Measurements from ENCODE around the gene USP31. TPM values are rescaled to one million over a fixed set of nuclear protein-coding genes. Genes with fewer than 3 reads are reported as not detected.

Gene USP31
- polyA plus RNA-seq, 1 experiment: 4.7 TPM

- H3K27ac ChIP-seq (ENCODE audit: low read depth, low read length): no peak overlapping the region
- POLR2A ChIA-PET: no interaction called here
- no peak overlapping the region for H3K4me3 ChIP-seq (ENCODE audit: low read depth, low read length)
- H3K27me3 ChIP-seq (ENCODE audit: control insufficient read depth, insufficient read depth, low read length): no peaks in the 10 kb centered on the region
- TF ChIP-seq, protein P1, sequence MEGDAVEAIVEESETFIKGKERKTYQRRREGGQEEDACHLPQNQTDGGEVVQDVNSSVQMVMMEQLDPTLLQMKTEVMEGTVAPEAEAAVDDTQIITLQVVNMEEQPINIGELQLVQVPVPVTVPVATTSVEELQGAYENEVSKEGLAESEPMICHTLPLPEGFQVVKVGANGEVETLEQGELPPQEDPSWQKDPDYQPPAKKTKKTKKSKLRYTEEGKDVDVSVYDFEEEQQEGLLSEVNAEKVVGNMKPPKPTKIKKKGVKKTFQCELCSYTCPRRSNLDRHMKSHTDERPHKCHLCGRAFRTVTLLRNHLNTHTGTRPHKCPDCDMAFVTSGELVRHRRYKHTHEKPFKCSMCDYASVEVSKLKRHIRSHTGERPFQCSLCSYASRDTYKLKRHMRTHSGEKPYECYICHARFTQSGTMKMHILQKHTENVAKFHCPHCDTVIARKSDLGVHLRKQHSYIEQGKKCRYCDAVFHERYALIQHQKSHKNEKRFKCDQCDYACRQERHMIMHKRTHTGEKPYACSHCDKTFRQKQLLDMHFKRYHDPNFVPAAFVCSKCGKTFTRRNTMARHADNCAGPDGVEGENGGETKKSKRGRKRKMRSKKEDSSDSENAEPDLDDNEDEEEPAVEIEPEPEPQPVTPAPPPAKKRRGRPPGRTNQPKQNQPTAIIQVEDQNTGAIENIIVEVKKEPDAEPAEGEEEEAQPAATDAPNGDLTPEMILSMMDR (IDR thresholded peaks at IDR 0.05; ENCODE audit: low read depth, low read length): no peak
- DNase-seq (ENCODE audit: low read depth, low spot score): no peak
- no peaks in the 10 kb centered on the region for H3K9me3 ChIP-seq (ENCODE audit: control insufficient read depth, insufficient read depth, low read length)
- CTCF ChIA-PET: interaction anchor here (0.6 kb wide), 1 partner anchor 18 kb away, joined by 3 read pairs; no protein-coding TSS in a partner anchor
Measured at GRCh38 chr16:23125277-23125676, 24.0 kb downstream of the USP31 start.

- ChIA-PET CTCF (no interaction called here), POLR2A (no interaction called here)
- H3K9me3 ChIP-seq (ENCODE audit: control insufficient read depth, insufficient read depth, low read length): no peaks in the 10 kb centered on the region
- TF ChIP-seq, protein P1 (IDR thresholded peaks at IDR 0.05; ENCODE audit: low read depth, low read length): no peak
- no peak overlapping the region for H3K27ac ChIP-seq (ENCODE audit: low read depth, low read length)
- H3K27me3 ChIP-seq (ENCODE audit: control insufficient read depth, insufficient read depth, low read length): no peaks in the 10 kb centered on the region
- H3K4me3 ChIP-seq (ENCODE audit: low read depth, low read length): no peak overlapping the region
- no peak for DNase-seq (ENCODE audit: low read depth, low spot score)
Measured at GRCh38 chr16:23124315-23124714, 24.9 kb downstream of the USP31 start.

DNA sequence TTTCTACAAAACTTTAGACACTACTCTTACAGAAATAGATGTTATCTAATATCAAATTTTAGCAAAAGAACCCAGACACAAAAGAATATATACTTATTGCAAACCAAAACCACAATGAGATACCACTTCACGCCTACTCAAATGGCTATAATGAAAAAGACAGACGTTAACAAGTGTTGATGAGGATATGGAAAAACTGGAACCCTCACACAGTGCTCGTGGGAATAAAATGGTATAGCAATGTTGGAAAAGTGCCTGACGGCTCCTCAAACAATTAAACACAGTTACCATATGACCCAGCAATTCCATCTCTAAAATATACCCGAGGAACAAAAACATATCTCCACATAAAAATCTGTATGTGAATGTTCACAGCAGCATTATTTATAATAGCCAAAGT, 27.1 kb downstream of the USP31 start:
- no peaks in the 10 kb centered on the region for H3K27me3 ChIP-seq (ENCODE audit: control insufficient read depth, insufficient read depth, low read length)
- H3K27ac ChIP-seq (ENCODE audit: low read depth, low read length): no peak overlapping the region
- ChIA-PET CTCF (interaction anchor here (2.2 kb wide), 1 partner anchor 313 kb away, joined by 7 read pairs; no protein-coding TSS in a partner anchor), POLR2A (no interaction called here)
- H3K4me3 ChIP-seq (ENCODE audit: low read depth, low read length): no peak overlapping the region
- no peaks in the 10 kb centered on the region for H3K9me3 ChIP-seq (ENCODE audit: control insufficient read depth, insufficient read depth, low read length)
- no peak for DNase-seq (ENCODE audit: low read depth, low spot score)
- TF ChIP-seq, protein P1 (IDR thresholded peaks at IDR 0.05; ENCODE audit: low read depth, low read length): no peak

DNA sequence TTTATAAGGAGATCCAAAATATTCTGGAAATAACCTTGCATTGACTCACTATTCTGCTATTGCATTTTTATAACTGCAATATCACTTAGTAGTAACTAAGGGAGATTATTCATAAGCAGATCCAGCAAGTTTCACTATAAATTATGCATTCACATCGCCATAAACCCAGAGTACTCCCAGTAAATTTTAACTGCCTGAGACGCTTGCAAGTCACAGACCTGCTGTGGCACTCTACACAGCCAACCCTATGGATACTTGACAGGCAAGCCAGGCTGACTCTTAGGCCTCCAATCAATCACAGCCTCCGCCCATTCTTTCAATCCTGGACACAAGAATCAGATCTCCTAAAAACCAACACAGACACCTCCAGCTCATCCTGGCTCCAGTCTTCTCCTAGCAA, 28.2 kb downstream of the USP31 start:
- TF ChIP-seq, protein P1 (IDR thresholded peaks at IDR 0.05; ENCODE audit: low read depth, low read length): no peak
- no peak overlapping the region for H3K27ac ChIP-seq (ENCODE audit: low read depth, low read length)
- H3K27me3 ChIP-seq (ENCODE audit: control insufficient read depth, insufficient read depth, low read length): no peaks in the 10 kb centered on the region
- H3K4me3 ChIP-seq (ENCODE audit: low read depth, low read length): no peak overlapping the region
- no peaks in the 10 kb centered on the region for H3K9me3 ChIP-seq (ENCODE audit: control insufficient read depth, insufficient read depth, low read length)
- no peak for DNase-seq (ENCODE audit: low read depth, low spot score)
- ChIA-PET CTCF (interaction anchor here (2.2 kb wide), 1 partner anchor 315 kb away, joined by 7 read pairs; no protein-coding TSS in a partner anchor), POLR2A (no interaction called here)

GRCh38 chr16:23120562-23120961, 28.7 kb downstream of the USP31 start:
- ChIA-PET POLR2A (no interaction called here), CTCF (interaction anchor here (2.2 kb wide), 1 partner anchor 315 kb away, joined by 7 read pairs; no protein-coding TSS in a partner anchor)

More at GRCh38 chr16:23120562-23120961, 28.7 kb downstream of the USP31 start:
- H3K4me3 ChIP-seq (ENCODE audit: low read depth, low read length): no peak overlapping the region
- TF ChIP-seq, protein P1 (IDR thresholded peaks at IDR 0.05; ENCODE audit: low read depth, low read length): no peak
- no peak for DNase-seq (ENCODE audit: low read depth, low spot score)
- H3K27me3 ChIP-seq (ENCODE audit: control insufficient read depth, insufficient read depth, low read length): no peaks in the 10 kb centered on the region
- no peak overlapping the region for H3K27ac ChIP-seq (ENCODE audit: low read depth, low read length)
- H3K9me3 ChIP-seq (ENCODE audit: control insufficient read depth, insufficient read depth, low read length): no peaks in the 10 kb centered on the region

Data from AG04450 (cell line).